ENCODE data around the gene CD46.

The CD46 gene

DNA sequence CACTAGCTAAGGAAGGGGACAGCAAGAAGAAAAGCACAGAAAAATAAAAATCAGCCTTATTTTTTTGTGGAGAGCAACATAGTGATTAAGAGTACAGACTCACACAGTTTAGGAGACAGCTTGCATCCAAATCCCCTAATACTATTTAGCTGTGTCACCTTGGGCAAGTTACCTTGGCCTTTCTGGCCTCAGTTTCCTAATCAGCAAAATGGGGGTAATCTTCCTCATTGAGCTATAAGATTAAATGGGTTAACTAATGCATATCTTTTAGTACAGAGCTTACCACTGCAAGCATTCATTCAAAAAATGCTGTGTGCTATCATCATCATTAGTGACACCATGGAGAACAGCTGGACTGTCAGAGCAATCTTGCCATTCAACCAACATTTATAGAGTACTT, 77.7 kb downstream of the CD46 start:
- no peak for DNase-seq (ENCODE audit: extremely low read depth, low read depth)
- TF ChIP-seq, protein P1, sequence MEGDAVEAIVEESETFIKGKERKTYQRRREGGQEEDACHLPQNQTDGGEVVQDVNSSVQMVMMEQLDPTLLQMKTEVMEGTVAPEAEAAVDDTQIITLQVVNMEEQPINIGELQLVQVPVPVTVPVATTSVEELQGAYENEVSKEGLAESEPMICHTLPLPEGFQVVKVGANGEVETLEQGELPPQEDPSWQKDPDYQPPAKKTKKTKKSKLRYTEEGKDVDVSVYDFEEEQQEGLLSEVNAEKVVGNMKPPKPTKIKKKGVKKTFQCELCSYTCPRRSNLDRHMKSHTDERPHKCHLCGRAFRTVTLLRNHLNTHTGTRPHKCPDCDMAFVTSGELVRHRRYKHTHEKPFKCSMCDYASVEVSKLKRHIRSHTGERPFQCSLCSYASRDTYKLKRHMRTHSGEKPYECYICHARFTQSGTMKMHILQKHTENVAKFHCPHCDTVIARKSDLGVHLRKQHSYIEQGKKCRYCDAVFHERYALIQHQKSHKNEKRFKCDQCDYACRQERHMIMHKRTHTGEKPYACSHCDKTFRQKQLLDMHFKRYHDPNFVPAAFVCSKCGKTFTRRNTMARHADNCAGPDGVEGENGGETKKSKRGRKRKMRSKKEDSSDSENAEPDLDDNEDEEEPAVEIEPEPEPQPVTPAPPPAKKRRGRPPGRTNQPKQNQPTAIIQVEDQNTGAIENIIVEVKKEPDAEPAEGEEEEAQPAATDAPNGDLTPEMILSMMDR (IDR thresholded peaks at IDR 0.05; ENCODE audit: low read depth, low read length) = no peak

DNA sequence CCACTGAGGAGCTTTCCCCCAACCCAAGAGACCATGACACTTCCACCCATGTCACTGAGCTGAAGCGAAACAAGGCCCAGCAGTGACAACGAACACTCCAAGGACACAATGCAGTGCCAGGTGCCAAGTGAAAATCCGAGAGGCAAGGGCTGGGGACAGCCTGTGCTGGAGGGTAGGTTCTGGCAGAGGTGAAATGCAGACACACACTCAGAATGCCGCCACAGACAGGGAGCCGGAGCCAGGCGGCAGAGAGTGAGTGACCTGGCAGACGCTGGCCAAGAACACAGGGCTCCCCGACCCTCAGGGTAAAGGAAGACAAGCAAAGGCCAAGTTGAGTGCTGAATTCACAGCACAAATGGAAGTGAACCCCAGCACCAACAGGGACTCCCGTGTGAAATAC, 78.9 kb downstream of the CD46 start:
- TF ChIP-seq, protein P1 (IDR thresholded peaks at IDR 0.05; ENCODE audit: low read depth, low read length) = no peak
- no peak for DNase-seq (ENCODE audit: extremely low read depth, low read depth)

DNA sequence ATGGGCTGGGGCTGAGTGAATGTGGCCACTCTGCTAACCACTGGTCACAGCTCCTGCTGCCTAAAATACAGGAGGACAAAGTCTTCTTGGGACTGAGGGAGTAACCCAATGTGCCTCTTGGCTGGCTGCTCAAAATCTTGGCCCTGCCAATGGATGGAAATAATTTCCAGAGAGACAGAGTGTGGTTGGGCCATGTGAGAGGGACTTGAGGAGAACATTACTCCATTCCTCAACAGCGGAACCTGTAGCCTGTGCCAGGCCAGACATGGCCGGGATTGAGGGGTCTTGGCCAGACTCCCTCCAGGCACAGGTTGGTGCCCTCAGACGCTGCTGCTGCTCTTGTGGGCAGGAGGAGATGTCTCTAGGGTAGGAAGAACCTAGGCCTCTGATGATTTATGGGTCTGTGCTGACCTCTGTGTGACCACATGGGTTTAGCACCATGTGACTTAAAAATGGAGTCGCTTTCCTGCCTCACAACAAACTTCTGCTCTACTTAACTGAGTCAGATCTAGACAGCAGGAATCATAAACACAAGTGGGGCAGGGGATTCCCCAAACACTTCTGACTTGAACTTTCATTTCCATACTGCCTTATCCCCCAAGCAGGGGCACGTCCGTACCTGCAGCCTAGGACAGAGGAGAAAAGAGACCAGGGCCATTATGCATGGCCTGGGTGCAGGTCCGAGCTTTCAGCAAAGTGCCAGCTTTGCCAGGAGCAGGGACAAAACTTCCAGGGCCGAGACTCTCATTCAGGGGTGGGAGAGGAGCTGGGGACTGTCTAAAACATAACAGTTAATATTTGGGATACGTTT, 79.9 kb downstream of the CD46 start:
- TF ChIP-seq, protein P1 (IDR thresholded peaks at IDR 0.05; ENCODE audit: low read depth, low read length) = no peak
- no peak for DNase-seq (ENCODE audit: extremely low read depth, low read depth)

DNA sequence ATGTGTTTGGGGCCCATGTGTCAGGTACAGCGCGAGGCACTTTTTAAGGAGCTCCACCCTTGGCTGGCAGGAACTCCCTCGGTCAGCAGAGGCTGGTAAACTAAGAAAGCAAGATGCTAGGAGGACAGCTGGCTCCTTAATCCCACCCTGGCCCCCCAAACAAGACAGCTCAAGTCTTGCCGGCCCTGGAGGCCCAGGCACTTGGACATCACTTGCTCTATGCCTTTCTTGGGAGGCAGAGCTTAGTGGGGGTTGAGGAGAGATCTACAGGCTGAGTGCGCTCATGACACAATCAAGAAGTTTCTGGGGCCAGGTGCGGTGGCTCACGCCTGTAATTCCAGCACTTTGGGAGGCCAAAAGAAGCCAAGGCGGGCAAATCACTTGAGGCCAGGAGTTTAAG, 80.9 kb downstream of the CD46 start:
- no peak for DNase-seq (ENCODE audit: extremely low read depth, low read depth)
- TF ChIP-seq, protein P1 (IDR thresholded peaks at IDR 0.05; ENCODE audit: low read depth, low read length) = no peak

DNA sequence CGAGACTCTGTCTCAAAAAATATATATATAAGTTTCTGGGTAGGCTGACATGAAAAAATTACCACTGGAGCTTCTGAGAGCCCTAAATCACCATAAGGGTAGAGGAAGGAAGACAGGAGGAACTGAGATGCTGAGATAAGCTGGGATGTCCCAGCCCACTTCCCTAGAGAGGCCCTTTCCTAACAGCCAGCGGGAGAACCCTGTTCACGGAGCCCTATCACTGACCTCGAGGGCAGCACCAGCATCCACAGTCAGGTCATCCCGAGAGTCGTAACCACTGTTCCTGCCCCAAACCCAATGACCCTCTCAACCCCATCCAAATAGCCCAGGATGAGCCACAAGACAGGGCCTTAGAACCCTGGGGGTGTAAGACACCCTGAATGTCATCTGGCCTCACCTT, 81.5 kb downstream of the CD46 start:
- TF ChIP-seq, protein P1 (IDR thresholded peaks at IDR 0.05; ENCODE audit: low read depth, low read length) = no peak
- no peak for DNase-seq (ENCODE audit: extremely low read depth, low read depth)

DNA sequence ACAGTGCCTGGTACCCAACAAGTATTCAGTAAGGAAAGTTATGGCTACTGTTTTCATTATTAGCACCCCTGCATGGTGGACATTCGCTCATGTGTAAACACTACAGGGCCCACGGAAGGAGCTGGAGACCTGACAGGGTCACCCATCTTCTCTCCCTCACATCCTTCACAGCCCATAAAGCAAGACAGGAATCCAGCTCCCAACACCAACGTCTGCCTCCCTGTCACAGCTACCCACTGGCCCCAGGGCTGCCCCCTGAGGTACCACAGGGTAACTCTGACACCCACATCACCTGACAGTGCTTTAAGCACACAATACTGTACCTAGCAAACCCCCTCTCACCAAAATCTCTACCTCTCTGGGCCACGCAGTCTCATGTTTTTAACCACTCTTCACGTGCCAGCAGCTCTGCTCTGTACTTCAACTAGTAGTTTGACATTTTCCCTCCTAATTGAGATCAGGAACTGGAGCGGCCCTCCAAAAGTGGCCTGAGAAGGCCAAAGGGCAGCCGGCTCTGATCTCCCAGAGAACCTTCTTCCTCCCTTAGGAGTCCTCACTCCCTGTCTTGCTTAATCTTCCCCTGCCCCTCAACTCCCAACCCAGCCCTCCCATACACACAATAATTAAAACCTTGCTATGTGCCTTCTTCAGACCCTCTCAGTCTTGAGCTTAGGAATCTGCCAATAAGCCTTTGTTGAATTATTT, 82.3 kb downstream of the CD46 start:
- TF ChIP-seq, protein P1 (IDR thresholded peaks at IDR 0.05; ENCODE audit: low read depth, low read length) = no peak
- no peak for DNase-seq (ENCODE audit: extremely low read depth, low read depth)

DNA sequence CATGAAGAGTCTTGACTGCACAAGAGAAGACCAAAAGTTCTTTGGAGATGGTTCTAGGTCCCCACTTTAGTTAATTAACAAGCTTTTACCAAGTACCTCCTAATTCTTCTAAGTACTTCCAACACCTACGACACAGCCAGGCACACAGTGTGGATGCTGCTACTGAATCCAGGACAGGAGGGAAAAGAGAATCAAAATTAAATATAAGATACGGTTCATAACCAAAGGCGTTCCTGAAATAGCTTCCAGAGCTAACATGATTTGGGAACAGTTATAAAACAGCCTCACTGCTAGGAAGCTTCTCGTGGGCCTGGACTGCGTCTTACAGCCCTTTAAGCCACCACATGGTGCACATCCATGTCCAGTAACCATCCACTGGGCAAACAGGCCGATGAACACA, 84.1 kb downstream of the CD46 start:
- no peak for DNase-seq (ENCODE audit: extremely low read depth, low read depth)
- TF ChIP-seq, protein P1 (IDR thresholded peaks at IDR 0.05; ENCODE audit: low read depth, low read length) = no peak

All from AG09319 (cell line).